Progenitor cell of endocrine pancreas (in vitro differentiated cells): ENCODE results near the gene UGT1A8. TPM values are rescaled to one million over a fixed set of nuclear protein-coding genes. Genes with fewer than 3 reads are reported as not detected.
A peak's percentile ranks its signal among the peaks of the same experiment; 100 is the strongest.

Experiments
- DNase-seq: peaks from one replicate; pipeline ENCODE4 v3.0.0; 2021; ENCODE audit warnings: low spot score; ENCODE audit not compliant: unreplicated experiment
- H3K27ac Mint-ChIP-seq: 2 replicates; pipeline ENCODE4 v1.8.0; 2021; ENCODE audit warnings: mild to moderate bottlenecking, moderate library complexity, mixed read lengths
- H3K27me3 Mint-ChIP-seq: 2 replicates; pipeline ENCODE4 v1.8.0; 2021; ENCODE audit warnings: mixed read lengths
- H3K36me3 Mint-ChIP-seq: 2 replicates; pipeline ENCODE4 v1.8.0; 2022; ENCODE audit warnings: mixed read lengths; ENCODE audit not compliant: insufficient read depth
- H3K4me1 Mint-ChIP-seq: 2 replicates; pipeline ENCODE4 v1.8.0; 2021; ENCODE audit warnings: low read depth, mixed read lengths
- H3K4me3 Mint-ChIP-seq: 2 replicates; pipeline ENCODE4 v1.8.0; 2021; ENCODE audit warnings: low read depth, mild to moderate bottlenecking, moderate library complexity, mixed read lengths
- H3K9me3 Mint-ChIP-seq: 2 replicates; pipeline ENCODE4 v1.8.0; 2021; ENCODE audit warnings: low read depth, mixed read lengths
- CTCF ChIP-seq: fragments of 200-600 bp; sonication (generic); IDR thresholded peaks from one replicate; pipeline ENCODE4 v1.5.0; 2021; ENCODE audit warnings: antibody characterized with exemption, mild to moderate bottlenecking; ENCODE audit not compliant: unreplicated experiment
- total RNA-seq: library from RNA; stranded (reverse); gene quantifications from 2 replicates; pipeline ENCODE4 v1.2.1, GENCODE V29; 2021

The UGT1A8 gene
- total RNA-seq, 1 donor from 2014 or later, result not detected

GRCh38 chr2:233816771-233817170 is 199.3 kb downstream of the UGT1A8 start:
- Mint-ChIP-seq H3K27me3 (no peaks in the 10 kb centered on the region), H3K4me1 (no peaks in the 10 kb centered on the region), H3K9me3 (no peaks in the 10 kb centered on the region), H3K36me3 (no peaks in the 10 kb centered on the region), H3K27ac (no peak overlapping the region), H3K4me3 (no peak overlapping the region)
- TF ChIP-seq CTCF, result no peak
- no peak for DNase-seq

- Mint-ChIP-seq H3K36me3 (no peaks in the 10 kb centered on the region), H3K27ac (no peak overlapping the region), H3K4me3 (no peak overlapping the region), H3K27me3 (no peaks in the 10 kb centered on the region), H3K9me3 (no peaks in the 10 kb centered on the region), H3K4me1 (no peaks in the 10 kb centered on the region)
- no peak for TF ChIP-seq CTCF
- DNase-seq, result no peak
Measured at GRCh38 chr2:233817361-233817911, 200.0 kb downstream of the UGT1A8 start.

- no peak for DNase-seq
- no peak overlapping the region for H3K4me3 Mint-ChIP-seq
- H3K4me1 Mint-ChIP-seq, result no peaks in the 10 kb centered on the region
- no peaks in the 10 kb centered on the region for H3K9me3 Mint-ChIP-seq
- H3K27me3 Mint-ChIP-seq, result no peaks in the 10 kb centered on the region
- TF ChIP-seq CTCF, result no peak
- peak overlapping the region; percentile 38 for H3K27ac Mint-ChIP-seq
- no peaks in the 10 kb centered on the region for H3K36me3 Mint-ChIP-seq
Measured at GRCh38 chr2:233817995-233818638, 200.7 kb downstream of the UGT1A8 start.

GRCh38 chr2:233818639-233819621 is 201.5 kb downstream of the UGT1A8 start:
- Mint-ChIP-seq H3K27ac (no peak overlapping the region), H3K36me3 (no peaks in the 10 kb centered on the region), H3K4me1 (no peaks in the 10 kb centered on the region), H3K9me3 (no peaks in the 10 kb centered on the region), H3K27me3 (no peaks in the 10 kb centered on the region), H3K4me3 (no peak overlapping the region)
- DNase-seq, result no peak
- TF ChIP-seq CTCF, result no peak
